ENCODE data around the gene LSM4. TPM values are rescaled to one million over a fixed set of nuclear protein-coding genes. Genes with fewer than 3 reads are reported as not detected.

LSM4 gene
- total and polyA plus RNA-seq, 2 of the 13 experiments (the other 11 are each of a cell fraction or from before 2014, with no cell fraction given): 65.8 to 166 TPM

GRCh38 chr19:18322759-18323460 is at the start of gene LSM4 (continued):
- peak; percentile 61; the same call in 1 of the 2 replicates for TF ChIP-seq POGK (CRISPR knock-in tag; conservative IDR thresholded peaks at IDR 0.05)
- TF ChIP-seq HNF1A (IDR thresholded peaks at IDR 0.05; ENCODE audit: low read depth): no peak
- no peak for TF ChIP-seq HNF1A (CRISPR knock-in tag; IDR thresholded peaks at IDR 0.05; ENCODE audit: borderline replicate concordance)
- TF ChIP-seq ZNF670 (CRISPR knock-in tag; IDR thresholded peaks at IDR 0.05; ENCODE audit: borderline replicate concordance): no peak
- peak; percentile 47; the same call in 1 of the 2 replicates for TF ChIP-seq ZNF772 (CRISPR knock-in tag; IDR thresholded peaks at IDR 0.05)
- TF ChIP-seq ZNF530 (CRISPR knock-in tag; IDR thresholded peaks at IDR 0.05; ENCODE audit: low read depth): no peak
- peak; percentile 3; the same call in 1 of the 2 replicates for TF ChIP-seq SIX4 (CRISPR knock-in tag; IDR thresholded peaks at IDR 0.05)
- no peak for TF ChIP-seq TOPORS (CRISPR knock-in tag; IDR thresholded peaks at IDR 0.05)
- 0 out of 2 replicates have a peak, but pooled peaks have one; percentile 36 for TF ChIP-seq KDM3A (CRISPR knock-in tag; IDR thresholded peaks at IDR 0.05; ENCODE audit: low read depth)
- peak; percentile 91 for TF ChIP-seq ARHGAP35 (CRISPR knock-in tag; IDR thresholded peaks at IDR 0.05; ENCODE audit: borderline replicate concordance)
- peak; percentile 94; the same call in 1 of the 2 replicates for TF ChIP-seq SRY (CRISPR knock-in tag; IDR thresholded peaks at IDR 0.05)
- TF ChIP-seq NFYB (CRISPR knock-in tag; IDR thresholded peaks at IDR 0.05): peak; percentile 92
- no peak for TF ChIP-seq ZNF646 (CRISPR knock-in tag; IDR thresholded peaks at IDR 0.05)
- no peak for TF ChIP-seq RARG (CRISPR knock-in tag; IDR thresholded peaks at IDR 0.05; ENCODE audit: low read depth)
- TF ChIP-seq SIN3B (IDR thresholded peaks at IDR 0.05; ENCODE audit: low read length): no peak; the same call in 1 of the 2 replicates
- no peak for TF ChIP-seq NBN (conservative IDR thresholded peaks at IDR 0.05)
- no peak; the same call in 1 of the 2 replicates for TF ChIP-seq SMAD1 (CRISPR knock-in tag; IDR thresholded peaks at IDR 0.05; ENCODE audit: borderline replicate concordance, low read depth)
